ENCODE measurements around the gene CDC20B. TPM values are rescaled to one million over a fixed set of nuclear protein-coding genes. Genes with fewer than 3 reads are reported as not detected.
A peak's percentile ranks its signal among the peaks of the same experiment; 100 is the strongest.

CDC20B gene
- total RNA-seq, 1 donor from 2014 or later = not detected

DNA sequence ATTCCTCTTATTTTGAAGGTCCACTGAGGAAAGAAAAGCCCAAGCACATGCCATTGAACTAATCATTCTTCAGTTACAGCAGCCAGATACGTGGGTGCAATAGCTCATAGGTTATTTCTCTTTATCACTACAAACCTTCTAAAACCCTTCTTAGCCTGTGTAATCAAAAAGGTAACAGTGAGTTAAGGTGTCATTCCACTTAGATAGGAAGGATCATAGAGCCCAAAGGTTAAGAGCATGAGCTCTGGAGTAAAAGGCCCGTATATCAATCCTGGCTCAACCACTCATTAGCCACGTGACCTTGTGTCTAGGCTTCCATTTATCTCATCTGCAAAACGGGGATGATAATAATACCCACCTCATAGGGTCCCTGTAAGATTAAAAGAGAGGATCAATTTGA, 10.3 kb downstream of the CDC20B start:
- no peak for DNase-seq (ENCODE audit: low spot score in 2 of 2)
- FAIRE-seq = no peak

DNA sequence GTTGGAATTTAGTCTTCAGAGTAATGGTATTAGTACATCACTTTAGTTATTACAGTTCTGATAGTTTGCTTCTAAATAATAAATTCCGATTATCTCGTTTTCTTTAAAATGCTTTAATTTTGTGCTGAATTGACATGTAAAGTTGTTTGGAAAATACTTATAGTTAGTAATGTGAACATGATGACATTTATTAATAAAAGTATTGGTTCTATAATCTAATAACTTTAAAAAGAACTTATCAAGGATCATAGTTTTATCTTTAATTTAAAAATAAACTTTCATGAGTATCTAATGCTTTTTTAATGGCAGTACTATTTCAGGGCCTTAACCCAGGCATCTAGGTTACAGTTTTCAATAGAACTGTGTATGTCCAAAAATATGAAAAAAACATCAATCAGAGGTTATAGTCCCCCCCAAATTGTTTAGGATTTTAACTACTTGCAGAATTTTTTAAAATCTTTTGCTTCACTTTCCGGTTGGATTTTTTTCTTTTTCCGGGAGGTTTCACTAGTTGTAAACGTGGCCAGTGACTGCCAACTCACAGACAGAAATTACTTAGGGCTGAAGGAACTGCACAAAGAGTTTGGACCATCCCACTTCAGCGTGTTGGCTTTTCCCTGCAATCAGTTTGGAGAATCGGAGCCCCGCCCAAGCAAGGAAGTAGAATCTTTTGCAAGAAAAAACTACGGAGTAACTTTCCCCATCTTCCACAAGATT, 12.3 kb downstream of the CDC20B start:
- DNase-seq (ENCODE audit: low spot score in 2 of 2) (no peak), FAIRE-seq (no peak)

DNA sequence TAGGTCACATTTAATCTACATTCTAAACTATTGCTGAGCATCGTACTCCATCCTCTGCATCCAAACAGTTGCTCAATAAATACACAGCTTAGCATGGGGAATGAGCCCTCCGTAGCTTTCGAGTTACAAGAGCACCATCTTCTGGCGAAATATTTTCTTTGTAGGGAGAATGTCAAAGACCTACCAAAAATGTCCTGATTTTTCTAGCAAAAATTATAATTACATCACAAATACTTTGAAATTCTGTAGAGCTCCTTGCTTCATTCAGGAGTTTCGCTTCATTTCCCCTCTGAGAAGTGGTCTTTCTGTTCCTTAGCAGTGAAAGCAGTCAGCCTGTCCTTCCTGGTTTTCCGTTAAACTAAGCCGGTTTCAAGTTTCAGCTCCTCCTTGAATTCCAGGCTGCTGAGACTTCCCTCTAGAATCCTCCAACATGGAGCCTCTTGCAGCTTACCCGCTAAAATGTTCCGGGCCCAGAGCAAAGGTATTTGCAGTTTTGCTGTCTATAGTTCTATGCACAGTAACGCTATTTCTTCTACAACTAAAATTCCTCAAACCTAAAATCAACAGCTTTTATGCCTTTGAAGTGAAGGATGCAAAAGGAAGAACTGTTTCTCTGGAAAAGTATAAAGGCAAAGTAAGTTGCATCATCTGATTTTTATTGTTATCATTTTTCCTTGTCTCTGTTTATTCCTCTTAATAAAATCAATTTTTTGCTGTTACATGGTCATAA, 13.0 kb downstream of the CDC20B start, which contains the start of gene GPX8:
TSS of gene GPX8 (plus strand) at position 409 of the 730 bp plus-strand sequence. CDS start at position 431, 22 bp downstream.
- FAIRE-seq (no peak), DNase-seq (ENCODE audit: low spot score in 2 of 2) (no peak)

DNA sequence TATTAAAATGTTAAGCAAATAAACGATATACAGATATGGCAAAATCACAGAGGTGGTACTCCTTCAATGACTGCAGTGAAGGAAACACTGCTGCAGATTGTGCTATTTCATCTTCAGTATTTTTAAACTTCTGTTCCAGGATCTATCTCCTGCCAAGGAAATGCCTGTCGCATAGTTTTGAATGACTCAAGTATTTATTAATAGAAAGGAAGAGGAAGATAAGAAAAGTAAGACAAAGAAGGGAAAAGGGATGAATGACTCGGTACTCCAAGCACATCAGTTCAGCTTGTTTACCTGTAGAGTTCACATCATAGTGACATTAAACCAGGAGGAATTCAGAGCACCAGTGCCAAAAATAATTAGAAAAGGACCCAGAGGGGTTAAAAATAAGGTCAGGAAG, 18.1 kb downstream of the CDC20B start:
- no peak for FAIRE-seq
- no peak for DNase-seq (ENCODE audit: low spot score in 2 of 2)

DNA sequence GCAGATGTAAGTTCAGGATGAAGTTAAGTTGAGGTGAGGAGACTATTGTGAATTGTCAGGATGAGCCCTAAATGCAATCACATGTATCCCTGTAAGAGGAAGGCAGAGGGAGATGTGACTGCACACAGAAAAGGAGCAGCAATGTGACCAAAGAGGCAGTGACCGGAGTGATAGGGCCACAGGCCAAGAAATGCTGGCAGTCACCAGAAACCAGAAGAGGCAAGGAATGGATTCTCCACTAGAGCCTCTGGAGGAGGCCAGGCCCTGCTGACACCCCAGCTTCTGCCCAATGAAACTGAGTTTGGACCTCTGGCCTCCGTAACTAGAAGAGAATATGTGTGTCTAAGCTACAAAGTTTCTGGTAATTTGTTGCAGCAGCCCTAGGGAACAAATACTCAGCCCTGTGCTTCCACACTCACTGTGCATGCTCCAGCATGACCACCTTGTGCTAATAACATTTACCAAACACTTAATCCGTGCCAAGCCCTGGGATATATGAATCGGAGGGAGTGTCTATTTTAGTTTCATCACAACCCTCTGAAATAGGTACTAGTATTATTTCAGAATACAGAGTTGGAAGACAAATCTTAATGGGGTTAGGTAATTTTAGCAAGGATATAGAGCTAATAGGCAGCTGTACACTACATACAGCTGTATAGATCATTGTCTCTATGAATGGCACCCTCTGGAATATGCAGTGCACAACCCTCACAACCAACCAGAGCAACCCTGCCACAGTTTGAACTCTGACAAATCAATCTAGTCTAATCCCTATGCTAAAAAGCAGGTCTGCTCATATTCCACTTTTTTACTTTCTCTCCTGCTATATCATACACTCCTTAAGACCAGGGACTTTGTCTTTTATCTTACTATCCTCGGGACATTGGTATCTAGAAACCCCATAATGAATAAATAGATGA, 20.8 kb downstream of the CDC20B start:
- DNase-seq (ENCODE audit: low spot score in 2 of 2) (no peak), FAIRE-seq (no peak)

DNA sequence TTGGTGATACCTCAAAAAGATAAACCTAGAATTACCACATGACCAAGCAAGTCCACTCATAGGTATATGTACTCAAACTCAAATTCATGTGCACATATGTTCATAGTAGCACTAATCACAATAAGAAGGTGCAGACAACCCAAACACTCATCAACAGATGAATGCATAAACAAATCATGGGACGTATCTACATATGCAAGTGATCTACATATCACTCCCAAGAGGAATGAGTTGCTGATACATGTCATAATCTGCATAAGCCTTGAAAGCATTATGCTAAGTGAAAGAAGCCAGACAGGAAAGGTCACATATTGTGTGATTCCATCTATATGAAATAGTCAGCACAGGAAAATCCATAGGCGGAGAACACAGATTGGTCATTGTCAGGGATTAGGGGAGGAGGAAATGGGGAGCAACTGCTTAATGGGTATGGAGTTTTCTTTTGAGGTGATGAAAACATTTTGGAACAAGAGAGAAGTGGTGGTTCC, 23.6 kb downstream of the CDC20B start:
- FAIRE-seq (no peak), DNase-seq (ENCODE audit: low spot score in 2 of 2) (no peak)

DNA sequence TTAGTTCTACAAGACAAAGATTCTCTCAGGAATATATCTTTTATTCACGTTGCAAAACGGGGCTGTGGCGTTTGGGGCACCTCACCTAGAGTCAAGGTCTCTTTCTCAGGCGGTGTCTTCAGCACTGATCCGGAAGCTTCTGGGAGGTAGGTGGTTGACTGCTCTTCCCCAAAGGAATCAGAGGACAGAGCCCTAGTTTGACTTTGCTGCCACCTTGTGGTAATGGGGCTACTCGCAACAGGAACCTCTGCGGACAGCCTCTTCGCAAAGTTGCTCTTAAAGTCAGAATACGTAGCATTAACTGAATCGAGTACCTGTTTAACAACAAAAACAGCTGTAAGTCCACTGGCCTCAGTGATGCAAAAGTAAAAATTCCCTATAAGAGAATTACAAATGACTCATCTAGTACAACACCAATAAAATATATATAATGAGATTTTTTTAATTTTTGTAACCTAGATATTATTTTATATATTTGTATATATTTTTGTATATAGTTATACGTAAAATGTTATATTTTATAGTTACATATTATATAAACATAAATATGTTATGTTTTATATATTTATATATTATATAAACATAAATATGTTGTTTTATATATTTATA, 26.3 kb downstream of the CDC20B start:
- FAIRE-seq (no peak), DNase-seq (ENCODE audit: low spot score in 2 of 2) (peak; percentile 24 to 59)

DNA sequence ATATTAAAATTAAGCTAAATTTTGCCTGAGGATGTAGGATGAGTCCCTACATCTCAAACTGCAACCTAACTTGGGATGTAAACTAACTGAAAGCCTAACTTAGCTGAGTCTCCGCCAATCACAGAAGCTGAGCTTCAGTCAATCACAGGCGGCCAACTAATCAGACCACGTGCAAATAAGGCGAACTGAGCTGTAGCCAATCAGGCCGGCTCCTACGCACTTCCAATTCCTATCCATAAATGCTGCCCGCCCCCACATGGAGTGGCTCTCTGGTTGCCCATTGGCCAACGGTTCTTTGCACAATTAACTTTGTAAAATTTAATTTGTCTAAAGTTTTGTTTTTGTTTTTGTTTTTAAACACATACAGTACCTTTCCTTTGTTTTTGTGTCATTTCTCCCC, 26.9 kb downstream of the CDC20B start:
- FAIRE-seq (no peak), DNase-seq (ENCODE audit: low spot score in 2 of 2) (no peak)

DNA sequence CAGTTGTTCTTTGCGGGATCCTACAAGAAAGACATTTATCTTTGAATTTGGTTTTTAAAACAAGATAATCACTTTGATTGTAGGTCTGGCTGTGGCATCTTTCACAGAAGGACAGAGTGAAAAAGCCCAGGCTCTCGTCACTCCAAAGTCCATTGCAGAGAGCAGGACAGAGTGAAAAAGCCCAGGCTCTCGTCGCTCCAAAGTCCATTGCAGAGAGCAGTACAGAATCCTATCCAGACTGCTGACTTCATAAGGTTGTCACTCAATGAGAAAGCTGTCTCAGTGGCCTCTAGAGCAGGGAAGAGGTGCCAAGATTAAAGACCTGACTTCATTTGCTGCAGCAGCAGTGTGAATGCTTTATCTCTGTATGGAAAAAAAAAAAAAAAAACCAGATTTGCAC, 29.4 kb downstream of the CDC20B start:
- DNase-seq (ENCODE audit: low spot score in 2 of 2) (no peak), FAIRE-seq (no peak)

DNA sequence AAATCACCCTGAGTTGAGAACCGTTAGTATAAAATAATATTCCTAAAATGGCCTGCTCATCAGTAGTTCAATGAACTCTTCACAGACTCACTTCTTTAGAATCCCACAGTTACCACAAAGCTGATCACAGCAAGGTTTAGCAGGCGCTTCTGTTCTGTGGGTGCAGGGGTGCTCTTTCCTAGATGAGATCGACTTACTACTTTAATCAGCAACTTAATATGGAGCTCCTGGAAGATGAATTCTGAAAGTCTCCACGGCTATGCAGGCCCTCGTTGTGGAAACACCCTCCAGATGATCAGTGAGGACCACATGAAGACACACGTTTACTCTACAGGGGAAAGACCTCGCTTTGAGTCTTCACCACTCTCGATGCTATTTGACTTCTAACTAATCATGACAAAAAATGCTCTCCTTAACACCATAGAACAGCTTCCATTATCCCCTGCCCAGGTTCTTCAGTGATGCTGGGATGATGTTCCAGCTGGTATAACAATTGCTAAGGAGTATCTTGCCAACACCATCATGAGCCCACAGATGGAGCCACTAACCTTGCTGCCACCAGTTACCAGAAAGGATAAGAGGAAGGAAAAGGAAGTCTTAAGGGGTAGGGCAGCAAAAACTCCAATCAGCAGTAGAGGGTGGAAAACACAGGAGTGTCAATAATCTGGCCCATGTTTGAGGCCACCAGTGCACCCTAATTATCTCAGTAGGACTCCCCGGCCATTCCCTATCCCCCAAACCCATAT, 30.9 kb downstream of the CDC20B start:
- DNase-seq (ENCODE audit: low spot score in 2 of 2) = no peak

DNA sequence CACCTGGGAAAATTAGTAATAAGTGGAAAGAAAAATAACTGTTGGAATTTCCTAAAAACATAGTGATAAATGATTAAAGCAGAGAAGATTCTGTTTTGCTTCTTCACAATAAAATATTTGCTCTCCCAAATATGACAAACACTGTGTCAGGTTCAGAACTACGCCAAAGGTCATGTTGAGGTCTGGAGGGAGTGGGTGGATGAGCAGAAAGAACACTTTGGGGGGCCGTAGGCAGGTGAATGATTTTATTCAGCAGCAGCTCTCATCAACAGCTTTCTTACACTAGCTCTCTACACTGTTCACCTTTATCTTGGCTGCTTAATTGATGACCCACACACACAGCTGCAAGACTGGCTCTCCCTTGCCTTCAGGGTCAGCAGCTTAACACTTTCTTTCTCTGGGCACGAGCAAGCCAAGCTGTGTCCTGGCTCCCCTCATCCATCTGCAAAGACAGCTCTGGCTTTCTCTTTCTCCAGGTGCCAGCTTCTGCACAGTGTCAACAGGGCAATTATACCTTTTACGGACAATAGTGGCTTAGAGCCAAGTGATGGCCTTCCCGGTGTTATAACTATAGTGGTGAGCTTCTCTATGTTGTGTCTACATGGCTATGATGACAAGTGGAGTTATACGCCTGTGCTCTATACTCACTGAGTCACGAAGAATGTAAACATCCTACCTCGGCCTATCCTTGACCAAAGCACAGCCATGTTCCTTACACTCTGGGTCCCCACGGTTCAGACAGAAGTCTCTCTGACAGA, 31.9 kb downstream of the CDC20B start:
- FAIRE-seq (no peak), DNase-seq (ENCODE audit: low spot score in 2 of 2) (no peak)

More for the DNA sequence above, 30.9 kb downstream of the CDC20B start:
- FAIRE-seq = no peak

DNA sequence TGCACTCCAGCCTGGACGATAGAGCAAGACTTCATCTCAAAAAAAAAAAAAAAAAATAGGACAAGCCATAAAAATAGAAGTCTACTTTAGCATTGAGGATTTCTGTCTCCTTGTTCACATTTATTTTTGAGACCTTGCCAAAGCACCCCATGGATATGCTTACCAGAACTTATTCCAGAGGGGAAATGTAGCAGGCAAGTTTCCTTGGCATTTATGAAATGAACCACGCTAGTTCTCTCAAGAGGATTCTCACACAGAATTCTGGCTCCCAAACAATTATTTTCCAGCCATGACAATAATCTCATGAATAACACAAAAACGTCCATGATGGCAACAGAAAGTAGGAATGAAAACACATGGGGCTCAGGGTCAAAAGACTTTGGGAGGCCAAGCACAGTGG, 36.5 kb downstream of the CDC20B start:
- FAIRE-seq = no peak
- DNase-seq (ENCODE audit: low spot score in 2 of 2) = no peak

DNA sequence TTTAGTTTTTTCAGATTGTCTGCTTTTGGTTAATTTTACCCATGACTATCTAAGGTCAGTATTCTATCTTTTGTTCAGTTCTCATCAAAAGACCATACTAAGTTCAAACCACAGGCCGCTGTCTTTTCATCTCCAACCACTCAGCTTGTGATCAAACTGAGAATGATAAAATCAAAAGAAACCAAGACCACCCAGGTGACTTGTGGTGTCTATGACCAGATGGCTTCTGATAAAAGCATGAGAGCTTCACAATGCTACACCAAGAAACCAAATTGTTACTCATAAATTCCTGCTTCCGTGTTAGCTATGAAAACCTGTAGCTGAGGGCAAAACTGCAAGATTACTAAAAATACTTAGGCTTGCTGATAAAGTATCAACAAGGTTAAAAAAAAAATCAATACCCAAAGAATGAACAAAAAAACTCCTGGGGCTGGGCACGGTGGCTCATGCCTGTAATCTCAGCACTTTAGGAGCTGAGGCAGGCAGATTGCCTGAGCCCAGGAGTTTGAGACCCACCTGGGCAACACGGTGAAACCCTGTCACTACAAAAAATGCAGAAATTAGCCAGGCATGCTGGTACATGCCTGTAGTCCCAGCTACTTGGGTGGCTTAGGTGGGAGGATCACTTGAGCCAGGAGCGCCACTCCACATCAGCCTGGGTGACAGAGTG, 38.8 kb downstream of the CDC20B start:
- no peak for FAIRE-seq
- no peak for DNase-seq (ENCODE audit: low spot score in 2 of 2)

DNA sequence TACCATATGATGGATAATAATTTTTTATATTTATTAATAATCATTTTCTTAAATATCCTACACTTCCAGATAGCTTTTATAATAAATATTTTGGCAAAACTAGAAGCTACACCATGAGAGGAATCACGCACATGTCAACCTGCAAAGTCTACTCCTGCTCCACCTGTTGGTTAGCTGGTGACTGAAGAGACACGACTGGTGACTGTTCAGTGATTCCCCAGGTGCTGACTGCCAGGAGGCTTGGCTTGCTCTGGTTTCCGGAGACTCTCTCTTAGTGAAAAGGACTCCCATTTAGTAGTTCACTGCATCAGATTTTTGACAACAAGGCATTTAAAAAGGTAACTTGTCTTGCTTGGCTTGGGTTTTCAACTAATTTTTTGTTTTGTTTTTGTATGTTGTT, 49.6 kb downstream of the CDC20B start:
- DNase-seq (ENCODE audit: low spot score in 2 of 2) (no peak), FAIRE-seq (no peak)

DNA sequence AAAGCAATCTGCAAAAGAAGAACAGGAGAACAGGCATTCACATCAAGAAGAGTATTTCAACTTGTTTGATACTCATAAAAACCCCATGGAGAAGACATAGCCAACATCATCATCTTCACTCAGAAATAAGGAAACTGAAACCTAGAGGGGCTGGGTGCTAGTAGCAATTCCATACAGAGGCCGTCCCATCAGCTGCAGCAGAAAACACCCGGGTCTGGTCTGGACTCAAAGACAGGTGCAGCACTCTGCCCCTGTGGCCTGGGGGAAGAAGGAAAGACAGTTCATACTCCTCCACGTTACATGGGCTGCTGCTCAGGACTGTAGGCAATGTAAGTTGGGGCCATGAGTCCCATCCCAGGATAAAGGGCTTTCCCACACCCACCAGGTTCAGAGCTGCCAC, 58.9 kb downstream of the CDC20B start:
- no peak for DNase-seq (ENCODE audit: low spot score in 2 of 2)
- FAIRE-seq = no peak

DNA sequence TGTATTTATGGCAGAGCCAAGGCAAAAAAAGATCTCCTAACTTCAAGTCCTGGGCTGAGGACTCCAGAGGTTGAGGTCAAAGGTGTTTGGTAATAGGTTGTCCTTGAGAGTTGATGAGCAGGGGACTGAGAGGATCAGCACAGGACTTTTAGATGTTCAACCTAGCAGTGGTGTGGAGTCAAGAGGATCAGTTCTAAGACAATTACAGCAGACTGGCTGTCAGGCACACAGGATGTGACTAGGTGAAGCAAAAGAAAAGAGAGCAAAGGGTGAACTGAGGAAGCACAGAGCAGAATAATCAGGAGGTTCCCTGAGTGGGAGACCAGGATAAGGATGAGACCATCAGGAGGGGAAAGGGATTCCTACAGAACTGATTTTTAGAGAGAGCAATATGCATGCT, 59.6 kb downstream of the CDC20B start:
- no peak for DNase-seq (ENCODE audit: low spot score in 2 of 2)
- FAIRE-seq = no peak

DNA sequence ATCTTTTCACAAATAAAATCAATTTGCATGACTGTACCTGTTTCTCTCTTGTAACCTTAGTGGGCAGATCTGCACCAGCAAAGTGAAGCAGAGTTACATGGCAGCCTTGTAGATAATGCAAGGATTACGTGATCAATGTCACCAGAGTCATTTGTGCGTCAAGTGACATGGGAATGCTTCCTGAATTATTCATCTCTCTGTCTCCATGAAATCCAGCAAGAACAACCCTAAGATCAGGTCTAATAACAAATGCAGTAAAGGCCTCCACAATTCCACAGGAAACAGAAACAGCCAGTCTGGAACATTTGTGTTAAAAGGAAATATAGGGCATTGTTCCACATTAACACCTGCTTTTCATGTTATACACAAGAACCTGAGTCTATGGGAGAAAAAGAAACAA, 62.8 kb downstream of the CDC20B start:
- DNase-seq (ENCODE audit: low spot score in 2 of 2) (no peak), FAIRE-seq (no peak)

DNA sequence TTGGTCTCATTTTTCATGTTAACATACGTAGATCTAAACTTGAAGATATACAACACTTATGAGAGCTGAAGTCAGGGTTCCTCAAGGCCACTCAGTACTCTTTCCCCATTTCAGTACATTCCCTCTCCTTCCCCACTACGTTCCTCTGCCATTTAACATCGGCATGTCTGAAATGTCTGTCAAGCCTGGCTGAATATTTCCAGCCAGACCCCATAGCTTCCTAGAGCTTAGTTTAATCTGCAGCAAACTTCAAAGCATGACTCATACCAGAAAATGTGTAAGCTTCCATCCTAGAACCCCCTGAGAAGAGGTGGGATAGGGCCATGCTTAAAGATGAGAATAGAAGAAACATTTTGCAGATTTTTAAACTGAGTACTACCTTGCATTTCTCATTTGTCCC, 64.3 kb downstream of the CDC20B start:
- DNase-seq (ENCODE audit: low spot score in 2 of 2) = no peak
- FAIRE-seq = no peak

All from frontal cortex (tissue), 4 donors.